AG04450 (cell line): ENCODE measurements around the gene HCST. TPM values are rescaled to one million over a fixed set of nuclear protein-coding genes. Genes with fewer than 3 reads are reported as not detected.
A peak's percentile ranks its signal among the peaks of the same experiment; 100 is the strongest.

ENCODE experiments used
- CTCF ChIA-PET: fragments of 300-600, 350-600 bp; formaldehyde crosslinking; extraction: SDS; loops from one replicate; lab custom pipeline; 2022; ENCODE audit warnings: antibody characterized with exemption, inconsistent platforms; lab: Charles Lee
- POLR2A ChIA-PET: fragments of 350-600 bp; formaldehyde crosslinking; extraction: SDS; loops from one replicate; lab custom pipeline; 2021; ENCODE audit warnings: antibody characterized with exemption, inconsistent platforms; lab: Yijun Ruan, JAX
- DNase-seq: peaks from one replicate; pipeline ENCODE4 v3.0.0-alpha.2; 2011; ENCODE audit warnings: low read depth, low spot score
- H3K27ac ChIP-seq: one replicate; pipeline ENCODE4 v1.5.1; 2012; ENCODE audit warnings: low read depth, low read length, control low read depth
- H3K27me3 ChIP-seq: one replicate; pipeline ENCODE4 v1.6.0; 2012; ENCODE audit warnings: low read length; ENCODE audit not compliant: control insufficient read depth, insufficient read depth
- H3K4me3 ChIP-seq: 2 replicates; pipeline ENCODE4 v1.5.1; 2011; ENCODE audit warnings: mild to moderate bottlenecking, low read depth, low read length, control low read depth
- H3K9me3 ChIP-seq: 2 replicates; pipeline ENCODE4 v1.5.1; 2012; ENCODE audit warnings: low read length; ENCODE audit not compliant: control insufficient read depth, insufficient read depth
- polyA plus RNA-seq: library from polyadenylated mRNA; depleted of rRNA; stranded (reverse); fragments of >200 nt; gene quantifications from 2 replicates; pipeline ENCODE4 v1.2.3, GENCODE V29; 2011
- TF ChIP-seq, protein P1 (sequence below): IDR thresholded peaks from 2 replicates; pipeline ENCODE4 v1.5.1; 2011; ENCODE audit warnings: low read depth, low read length, control low read depth, inconsistent platforms

HCST gene
- polyA plus RNA-seq, 1 experiment: 0.31 TPM

GRCh38 chr19:35932291-35932936, 30.1 kb downstream of the HCST start:
- ChIA-PET POLR2A (interaction anchor here (1.5 kb wide), 1 partner anchor 49 kb away, joined by 4 read pairs; no protein-coding TSS in a partner anchor), CTCF (interaction anchor here (0.6 to 4.6 kb wide), 5 partner anchors 32 to 237 kb away, joined by 3 to 66 read pairs (median 3); partner anchors contain the start of gene NFKBID)
- Histone ChIP-seq H3K4me3 (no peak overlapping the region), H3K27ac (no peak overlapping the region), H3K9me3 (no peaks in the 10 kb centered on the region; the same call in 1 of the 2 replicates), H3K27me3 (no peaks in the 10 kb centered on the region)
- TF ChIP-seq, protein P1, sequence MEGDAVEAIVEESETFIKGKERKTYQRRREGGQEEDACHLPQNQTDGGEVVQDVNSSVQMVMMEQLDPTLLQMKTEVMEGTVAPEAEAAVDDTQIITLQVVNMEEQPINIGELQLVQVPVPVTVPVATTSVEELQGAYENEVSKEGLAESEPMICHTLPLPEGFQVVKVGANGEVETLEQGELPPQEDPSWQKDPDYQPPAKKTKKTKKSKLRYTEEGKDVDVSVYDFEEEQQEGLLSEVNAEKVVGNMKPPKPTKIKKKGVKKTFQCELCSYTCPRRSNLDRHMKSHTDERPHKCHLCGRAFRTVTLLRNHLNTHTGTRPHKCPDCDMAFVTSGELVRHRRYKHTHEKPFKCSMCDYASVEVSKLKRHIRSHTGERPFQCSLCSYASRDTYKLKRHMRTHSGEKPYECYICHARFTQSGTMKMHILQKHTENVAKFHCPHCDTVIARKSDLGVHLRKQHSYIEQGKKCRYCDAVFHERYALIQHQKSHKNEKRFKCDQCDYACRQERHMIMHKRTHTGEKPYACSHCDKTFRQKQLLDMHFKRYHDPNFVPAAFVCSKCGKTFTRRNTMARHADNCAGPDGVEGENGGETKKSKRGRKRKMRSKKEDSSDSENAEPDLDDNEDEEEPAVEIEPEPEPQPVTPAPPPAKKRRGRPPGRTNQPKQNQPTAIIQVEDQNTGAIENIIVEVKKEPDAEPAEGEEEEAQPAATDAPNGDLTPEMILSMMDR: no peak
- DNase-seq: no peak

- ChIA-PET POLR2A (no interaction called here), CTCF (no interaction called here)
- Histone ChIP-seq H3K4me3 (peak within 1 kb of the TSS; percentile 74), H3K27me3 (no peaks in the 10 kb centered on the region), H3K27ac (no peak within 1 kb of the TSS), H3K9me3 (no peaks in the 10 kb centered on the region; the same call in 1 of the 2 replicates)
- no peak for DNase-seq
- TF ChIP-seq, protein P1: no peak
Measured at GRCh38 chr19:35935911-35936737, 33.8 kb downstream of the HCST start, which contains the start of gene LRFN3. Gene LRFN3, plus strand, starts transcription at chr19:35936374. Its CDS starts 3,052 bp downstream, at chr19:35939426.

GRCh38 chr19:35936738-35937268, 34.5 kb downstream of the HCST start:
- POLR2A ChIA-PET: interaction anchor here (0.7 kb wide), 1 partner anchor 57 kb away, joined by 3 read pairs; no protein-coding TSS in a partner anchor

DNA sequence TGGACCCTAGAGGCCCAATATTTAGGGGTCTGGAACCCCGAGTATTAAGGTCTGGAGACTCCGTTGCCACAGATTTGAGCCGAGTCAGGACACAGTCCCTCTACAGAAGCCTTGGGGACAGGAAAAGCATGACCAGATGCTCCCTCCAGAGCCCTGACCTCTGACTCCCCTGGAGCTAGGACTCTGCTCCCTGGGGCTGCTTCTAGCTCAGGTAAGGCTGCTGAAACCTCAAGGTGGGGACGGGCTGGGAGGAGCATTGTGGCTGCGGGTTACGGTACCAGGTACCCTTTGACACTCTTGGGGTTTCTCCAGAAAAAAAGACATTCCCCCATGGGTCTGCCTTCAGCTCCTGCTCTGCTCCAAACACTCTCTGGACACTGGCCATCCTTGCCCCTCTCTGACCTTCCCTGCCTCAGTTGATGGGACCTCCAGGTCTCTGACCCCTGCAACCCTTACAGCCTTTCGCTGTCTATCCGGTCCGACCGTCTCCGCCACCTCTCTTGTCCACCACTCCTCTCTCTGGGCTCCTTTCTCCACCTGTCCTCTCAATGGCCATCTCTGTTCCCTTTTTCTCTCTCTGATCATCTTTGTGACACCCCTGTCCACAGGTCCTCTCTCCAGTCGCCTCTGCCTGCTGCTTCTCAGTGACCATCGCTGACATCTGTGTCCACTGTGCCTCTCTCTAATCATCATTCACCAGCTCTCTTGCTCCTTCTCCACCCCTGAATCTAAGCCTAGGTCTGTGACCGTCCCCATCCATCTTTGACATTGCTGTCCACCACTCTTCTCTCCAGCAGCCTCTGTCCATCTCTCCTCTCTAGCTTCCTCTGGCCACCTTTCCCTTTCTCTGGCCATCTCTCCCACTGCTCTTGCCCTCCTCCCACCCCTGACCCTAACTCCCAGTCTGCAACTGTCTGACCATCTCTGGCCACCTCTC, 35.3 kb downstream of the HCST start:
- ChIA-PET POLR2A (interaction anchor here (0.7 kb wide), 1 partner anchor 58 kb away, joined by 3 read pairs; no protein-coding TSS in a partner anchor), CTCF (interaction anchor here (0.5 to 1.6 kb wide), 2 partner anchors 55 to 116 kb away, joined by 3 to 4 read pairs; no protein-coding TSS in a partner anchor)
- Histone ChIP-seq H3K9me3 (no peaks in the 10 kb centered on the region; the same call in 1 of the 2 replicates), H3K4me3 (peak overlapping the region; percentile 74), H3K27me3 (no peaks in the 10 kb centered on the region), H3K27ac (no peak overlapping the region)
- no peak for DNase-seq
- TF ChIP-seq, protein P1: no peak

More at GRCh38 chr19:35936738-35937268, 34.5 kb downstream of the HCST start:
- TF ChIP-seq, protein P1: no peak
- H3K9me3 ChIP-seq: no peaks in the 10 kb centered on the region; the same call in 1 of the 2 replicates
- peak overlapping the region; percentile 74 for H3K4me3 ChIP-seq
- no peak for DNase-seq
- no peak overlapping the region for H3K27ac ChIP-seq
- CTCF ChIA-PET: no interaction called here
- no peaks in the 10 kb centered on the region for H3K27me3 ChIP-seq
